Left kidney (tissue), 2 donors: ENCODE data around the gene MGLL. TPM values are rescaled to one million over a fixed set of nuclear protein-coding genes. Genes with fewer than 3 reads are reported as not detected.

Source experiments
- DNase-seq: peaks from one replicate; pipeline ENCODE4 v3.0.0-alpha.2; 2013
- polyA plus RNA-seq: library from polyadenylated mRNA; unstranded; fragments of 120-200 nt; gene quantifications from one replicate; pipeline ENCODE4 v1.2.1, GENCODE V29; 2013; ENCODE audit not compliant: insufficient read length

Gene MGLL
- polyA plus RNA-seq, 1 donor, result 22.6 TPM

DNA sequence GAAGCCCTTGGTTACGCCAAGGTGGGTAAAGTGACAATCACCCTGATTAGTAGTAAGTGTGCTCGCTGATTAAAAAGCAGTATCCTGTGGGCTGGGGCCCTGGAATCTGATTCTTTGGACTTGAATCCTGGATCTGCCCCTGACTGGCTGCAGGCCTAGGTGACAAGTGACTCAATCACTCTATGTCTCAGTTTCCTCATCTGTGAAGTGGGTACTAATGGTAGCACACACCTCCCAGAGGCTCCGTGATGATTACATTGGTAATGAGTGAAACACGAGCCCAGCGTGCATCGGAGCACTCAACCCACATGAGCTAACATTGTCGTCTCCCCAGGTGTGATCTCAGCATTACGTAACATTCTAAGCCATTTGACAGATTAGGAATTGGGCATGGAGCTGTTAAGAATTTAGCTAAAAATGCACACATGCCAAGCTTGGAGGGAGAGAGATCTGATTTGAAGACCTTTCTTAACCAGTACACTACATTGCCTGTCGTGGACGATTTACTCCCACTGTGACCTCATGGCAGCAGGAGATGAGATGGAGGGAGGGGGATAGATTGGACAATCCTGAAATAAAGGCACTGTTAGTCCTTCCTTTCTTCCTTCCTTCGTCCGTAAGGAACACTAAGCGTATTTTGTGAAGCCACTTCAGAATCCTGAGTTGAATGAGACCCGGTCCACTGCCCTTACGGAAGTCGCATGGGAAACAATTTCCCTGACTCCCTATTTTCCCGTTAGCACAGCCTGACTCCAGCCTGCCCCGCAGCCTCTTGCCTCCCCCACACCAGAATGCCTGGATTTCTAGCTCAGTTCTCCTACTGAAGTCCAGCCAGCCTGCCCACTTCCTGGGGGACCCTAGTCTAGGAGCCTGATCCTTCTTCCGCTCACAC, 32.1 kb downstream of the MGLL start:
- no peak for DNase-seq

DNA sequence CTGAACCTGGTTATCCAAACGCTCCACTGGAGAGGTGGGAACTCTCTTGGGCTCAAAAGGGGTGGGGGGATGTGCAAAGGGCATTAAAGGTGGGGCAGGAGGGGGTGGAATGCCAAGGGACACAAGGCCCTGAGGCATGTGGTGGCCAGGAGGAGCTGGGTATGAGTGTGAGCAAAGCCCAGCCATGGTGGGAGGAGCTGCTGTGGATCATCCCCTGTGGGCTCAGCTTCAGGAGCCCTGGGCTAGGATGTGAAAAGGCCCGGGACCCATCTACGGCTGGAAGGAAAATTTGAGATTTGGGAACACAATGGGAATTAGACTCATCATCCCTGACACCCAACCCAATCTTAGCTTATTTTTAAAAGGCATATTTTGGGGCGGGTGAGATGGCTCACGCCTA, 33.3 kb downstream of the MGLL start:
- DNase-seq, result no peak

DNA sequence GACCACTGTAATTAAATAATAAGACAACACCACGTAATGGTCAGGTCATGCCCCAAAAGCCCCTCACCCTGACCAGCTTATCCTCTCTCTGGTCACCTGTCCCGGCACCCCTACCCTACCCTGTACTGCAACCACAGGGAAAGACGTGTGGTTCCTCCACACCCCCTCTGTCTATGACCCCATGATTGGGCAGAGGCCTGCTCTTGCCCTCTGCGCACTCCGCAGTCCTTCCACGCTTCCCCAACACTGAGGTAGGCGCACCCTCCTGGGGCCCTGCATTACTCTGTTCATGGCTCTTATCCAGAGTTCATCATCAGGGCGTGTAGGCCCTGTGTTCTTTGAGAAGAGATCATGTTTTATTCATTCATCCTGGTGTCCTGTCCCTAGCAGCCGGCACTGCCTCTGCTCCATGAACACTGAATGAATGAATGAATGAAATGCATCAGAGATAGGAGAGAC, 33.8 kb downstream of the MGLL start:
- DNase-seq, result no peak

DNA sequence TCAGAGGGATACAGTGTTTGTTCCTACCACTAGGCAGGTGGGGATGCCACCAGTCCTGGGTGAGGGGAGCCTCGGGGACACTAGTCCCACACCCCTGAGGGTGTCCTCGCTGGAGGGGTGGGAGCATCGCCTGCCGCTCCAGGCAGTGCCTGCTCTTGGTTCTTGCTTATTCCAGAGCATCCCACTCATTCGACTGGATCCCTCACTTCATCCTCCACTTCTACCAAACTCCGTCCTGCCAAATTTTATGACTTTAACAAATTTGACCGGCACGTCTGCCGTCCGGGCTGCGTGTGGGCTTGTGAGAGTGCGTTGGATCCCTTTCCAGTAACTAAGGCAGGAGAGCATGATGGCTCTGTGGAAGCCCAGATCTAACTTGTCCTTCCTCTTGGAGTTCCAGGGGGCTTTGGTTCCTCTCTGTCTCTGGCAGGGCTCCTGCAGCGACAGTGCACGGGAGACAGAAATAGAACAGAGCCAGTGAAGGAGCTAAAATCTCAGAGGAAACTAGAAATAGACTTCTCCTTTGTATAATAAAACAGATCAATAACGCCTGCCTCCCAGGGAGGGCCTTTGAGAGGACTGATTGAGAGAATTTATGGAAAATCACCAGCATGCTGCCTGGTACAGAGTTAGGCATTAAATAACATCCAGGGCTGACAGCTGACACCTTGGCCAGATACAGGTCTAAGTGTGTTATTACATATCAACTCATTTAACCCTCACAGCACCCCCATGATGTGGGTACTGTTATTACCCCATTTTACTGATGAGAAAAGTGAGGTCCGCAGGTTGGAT, 34.5 kb downstream of the MGLL start:
- no peak for DNase-seq

DNA sequence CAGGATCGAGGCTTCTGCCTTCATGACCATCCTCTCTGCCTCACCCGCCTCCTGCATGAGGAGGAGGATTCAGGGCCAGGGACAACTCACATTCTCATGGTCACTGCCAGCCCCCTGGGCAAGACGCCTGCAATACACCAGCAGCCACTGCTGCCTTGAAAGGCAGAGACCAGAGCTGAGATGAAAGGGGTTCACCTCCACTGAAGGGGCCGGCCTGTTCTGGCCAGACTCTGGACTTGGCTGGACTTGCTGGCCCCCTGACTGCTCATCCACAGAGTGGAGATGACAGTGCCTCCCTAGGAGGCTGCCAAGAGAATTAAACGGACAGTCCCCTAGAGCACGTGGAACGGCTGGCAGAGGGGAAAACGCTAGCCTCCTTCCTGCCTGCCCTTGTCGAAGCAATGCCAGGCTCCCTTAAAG, 35.2 kb downstream of the MGLL start:
- DNase-seq, result no peak

DNA sequence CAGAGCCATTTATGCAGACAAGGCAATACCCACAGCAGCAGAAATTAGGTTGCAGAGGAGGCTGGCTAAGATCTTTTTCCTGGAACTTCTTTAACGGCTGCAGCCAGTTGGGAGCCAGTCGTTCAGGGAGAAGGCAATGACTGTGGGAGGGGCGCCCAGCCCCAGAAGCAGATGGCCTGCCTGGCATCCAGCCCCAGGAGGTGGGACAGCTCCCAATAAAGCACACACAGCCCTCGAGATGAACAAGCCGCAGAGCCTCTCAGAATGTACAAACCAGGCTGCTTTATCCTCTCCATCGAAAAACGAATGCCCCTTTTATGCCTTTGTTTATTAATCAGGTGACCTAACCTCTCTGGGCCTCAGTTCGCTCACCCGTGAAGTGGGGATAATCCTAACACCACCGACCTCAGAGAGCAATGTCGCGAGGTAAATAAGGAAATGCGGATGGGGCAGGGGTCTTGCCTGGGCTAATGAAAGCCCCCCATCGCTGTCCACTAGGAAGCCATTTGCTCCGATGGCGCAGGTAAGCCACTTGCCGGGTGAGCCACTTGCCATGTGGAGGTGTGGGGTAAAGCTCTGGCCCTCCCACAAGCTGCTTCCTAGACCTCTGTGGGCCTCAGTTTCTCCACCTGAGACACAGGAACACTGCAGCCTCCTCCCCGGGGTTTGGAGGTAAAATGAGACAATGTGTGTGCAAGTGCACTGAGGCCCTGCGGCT, 35.8 kb downstream of the MGLL start:
- DNase-seq, result no peak

DNA sequence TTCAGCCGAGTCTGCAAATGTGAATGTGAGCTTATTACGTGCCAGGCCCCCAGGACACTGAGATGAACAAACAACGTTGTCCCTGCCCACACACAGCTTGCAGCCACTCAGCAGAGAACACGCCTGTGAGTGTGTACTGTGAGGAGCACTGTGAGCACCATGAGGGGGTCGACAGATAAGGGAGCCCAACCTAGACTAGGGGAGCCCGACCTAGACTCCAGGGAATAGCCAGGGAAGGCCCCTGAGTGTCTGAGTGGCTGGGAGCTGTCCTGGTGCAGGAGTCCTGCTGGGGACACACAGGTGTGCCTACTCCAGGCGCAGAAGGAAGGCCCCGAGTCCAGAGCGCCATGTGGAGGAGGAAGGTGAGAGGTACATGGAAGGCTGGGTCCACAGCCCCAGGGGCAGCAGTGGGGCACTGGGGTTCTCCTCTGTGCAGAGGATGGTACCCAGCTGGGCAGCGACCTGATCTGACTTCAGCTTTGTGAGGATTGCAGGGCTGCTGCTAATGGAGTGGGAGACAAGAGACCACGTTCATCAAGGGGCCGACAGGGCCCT, 36.5 kb downstream of the MGLL start:
- no peak for DNase-seq

DNA sequence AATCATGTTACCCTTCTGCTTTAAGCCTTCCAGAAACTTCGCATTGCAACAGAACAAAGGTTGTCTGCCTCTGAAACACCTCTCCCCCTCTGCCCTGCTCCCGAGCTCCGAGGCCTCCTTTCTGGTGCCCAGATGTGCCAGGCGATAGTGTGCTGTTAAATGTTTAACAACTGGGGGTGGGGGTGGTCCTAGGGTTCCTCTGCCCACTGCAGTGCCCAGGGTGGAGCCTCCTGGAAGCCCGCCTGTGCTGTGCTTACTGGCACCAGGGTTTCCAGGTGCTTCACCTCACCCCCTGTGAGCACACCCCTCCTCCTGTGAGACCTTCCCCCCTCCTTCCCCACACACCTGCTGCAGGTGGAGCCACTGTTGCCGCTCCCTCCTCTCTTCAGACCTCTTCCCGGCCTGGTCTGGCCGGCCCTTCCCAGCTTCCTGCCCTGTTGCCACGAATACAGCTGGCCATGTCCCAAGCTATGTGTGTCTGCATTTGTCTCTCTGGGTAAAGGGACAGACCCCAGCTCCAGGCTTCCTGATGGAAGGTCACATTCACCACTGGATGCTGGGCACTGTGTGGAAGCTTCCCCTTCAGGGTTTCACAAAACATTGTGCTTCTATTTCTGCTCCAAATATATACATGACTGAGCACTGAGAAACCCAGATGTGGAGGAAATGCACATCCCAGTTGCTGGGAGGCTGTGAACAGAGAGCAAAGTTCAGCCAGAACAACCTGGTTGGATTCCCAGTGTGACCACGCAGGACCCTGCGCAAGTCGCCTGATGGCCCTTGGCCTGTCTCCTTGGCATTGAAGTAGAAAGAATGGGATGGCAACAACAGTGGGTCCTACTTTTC, 37.2 kb downstream of the MGLL start:
- DNase-seq, result no peak

DNA sequence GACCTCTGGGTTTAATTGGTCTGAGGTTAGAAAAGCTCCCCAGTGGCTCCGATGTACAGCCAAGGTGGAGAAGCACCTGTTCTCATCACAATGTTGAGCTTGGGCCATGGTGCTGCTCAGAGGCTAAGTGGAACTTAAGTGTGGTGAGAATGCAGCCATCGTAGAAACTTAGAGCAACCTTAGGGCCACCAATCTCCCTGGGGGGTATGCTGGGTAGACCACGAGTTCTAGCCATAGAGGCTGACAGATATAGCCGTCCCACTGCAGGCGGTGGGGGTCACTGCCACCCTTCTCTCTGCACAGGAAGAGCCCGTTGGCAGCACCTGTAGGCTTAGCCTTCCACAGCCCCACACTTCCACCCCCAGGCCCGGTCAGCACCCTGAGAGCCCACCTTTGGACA, 38.0 kb downstream of the MGLL start:
- DNase-seq, result no peak

DNA sequence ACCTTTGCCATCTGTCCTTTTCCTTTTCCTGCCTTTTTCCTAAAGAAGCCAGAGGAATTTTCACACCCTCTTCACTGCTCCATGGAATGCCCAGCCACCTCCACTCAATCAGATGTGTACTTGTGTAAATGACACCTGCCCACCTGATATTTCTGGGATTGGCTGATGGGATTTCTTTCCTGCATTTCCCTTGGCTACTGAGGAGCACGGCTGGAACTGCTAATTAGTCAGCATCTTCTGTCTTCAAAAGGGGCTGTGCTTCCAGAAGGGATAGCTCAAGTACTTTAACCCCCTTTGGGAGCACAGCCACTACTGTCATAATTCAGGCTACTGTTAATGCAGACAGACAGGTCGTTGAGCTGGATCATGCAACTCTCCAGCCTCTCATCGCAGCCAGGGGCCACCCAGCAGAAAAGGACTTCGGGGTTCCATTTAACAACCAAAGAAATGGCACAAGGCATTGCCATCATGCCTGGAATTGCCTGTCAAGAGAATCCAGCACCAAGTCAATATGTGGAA, 38.6 kb downstream of the MGLL start:
- no peak for DNase-seq

DNA sequence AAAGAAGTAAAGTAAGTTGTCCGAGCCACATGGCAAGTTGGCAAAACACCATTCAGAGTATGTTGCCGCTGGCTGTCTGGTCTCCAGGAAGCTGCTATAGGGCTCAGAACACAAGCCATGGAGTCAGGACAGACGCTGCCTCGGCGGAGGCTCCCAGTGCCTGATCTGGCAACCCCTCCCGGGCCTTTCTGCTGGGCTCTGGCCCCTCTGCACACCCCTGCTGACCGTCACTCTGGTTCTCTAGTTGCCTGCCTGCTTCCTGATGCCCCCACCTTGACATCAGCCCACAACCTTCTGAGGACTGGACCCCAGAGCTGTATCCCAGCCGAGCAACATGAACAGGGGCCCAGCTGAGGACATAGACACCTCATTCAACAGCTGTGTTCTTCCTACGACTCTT, 39.1 kb downstream of the MGLL start:
- DNase-seq, result no peak

DNA sequence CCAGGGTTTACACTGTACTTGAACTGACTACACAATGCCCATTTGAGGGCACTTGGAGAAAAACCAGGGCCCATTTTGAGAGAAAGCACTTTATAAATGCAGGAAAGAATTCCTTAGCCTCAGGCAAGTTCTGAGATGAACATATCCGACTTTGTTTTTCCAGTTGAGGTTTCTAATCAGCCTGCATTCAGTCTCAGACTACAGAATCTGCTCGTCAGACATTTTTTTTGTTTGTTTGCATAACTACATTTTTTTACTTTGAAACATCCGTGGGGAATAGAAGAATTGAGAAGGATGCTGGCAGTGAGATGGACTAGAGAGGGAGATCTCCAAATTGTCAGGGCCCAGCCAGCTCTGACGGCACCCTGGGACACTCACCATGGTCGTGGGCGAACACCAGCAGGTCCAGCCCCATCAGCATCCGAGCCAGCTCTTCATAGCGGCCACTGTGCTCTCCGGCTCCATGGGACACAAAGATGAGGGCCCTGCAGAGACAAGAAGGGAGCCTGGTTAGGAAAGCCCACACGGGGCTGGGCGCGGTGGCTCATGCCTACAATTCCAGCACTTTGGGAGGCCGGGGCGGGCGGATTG, 40.8 kb downstream of the MGLL start:
- DNase-seq, result no peak

DNA sequence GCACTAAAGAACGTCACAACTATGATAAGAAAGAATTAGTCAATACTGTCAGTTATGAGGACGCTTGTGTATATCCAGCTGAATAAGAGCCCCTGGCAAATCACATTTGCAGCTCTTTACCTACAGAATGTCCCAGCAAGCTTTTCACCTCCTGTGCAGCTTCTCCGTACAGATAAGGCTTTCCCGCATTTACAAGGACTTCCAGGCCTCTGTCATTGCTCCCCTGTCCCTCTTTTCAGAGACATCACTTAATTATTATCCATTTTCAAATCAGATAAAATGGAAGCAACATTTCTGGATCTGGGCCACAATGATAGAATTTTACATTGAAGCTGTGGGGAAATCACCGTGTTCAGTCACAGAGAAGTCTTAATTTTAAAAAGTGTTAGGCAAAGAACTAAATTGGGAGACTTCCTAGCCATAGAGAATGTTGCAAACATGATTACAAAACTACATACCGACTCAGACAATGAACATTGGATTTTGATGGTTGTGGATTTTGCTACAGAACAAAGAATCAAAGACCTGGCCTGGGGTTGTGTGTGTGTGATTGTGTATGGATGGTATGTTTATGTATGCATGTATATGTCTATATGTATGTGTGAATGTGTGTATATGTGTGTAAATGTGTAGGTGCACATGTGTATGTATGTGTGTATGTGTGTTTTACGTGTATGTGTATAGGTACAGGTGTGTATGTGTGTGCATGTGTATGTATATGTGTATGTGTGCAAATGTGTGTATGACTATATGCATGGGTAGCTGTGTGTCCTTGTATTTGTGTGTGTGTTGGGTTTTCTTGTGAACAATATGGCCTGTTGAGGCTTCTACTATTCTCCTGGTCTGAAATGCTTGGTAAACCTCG, 41.5 kb downstream of the MGLL start:
- no peak for DNase-seq

DNA sequence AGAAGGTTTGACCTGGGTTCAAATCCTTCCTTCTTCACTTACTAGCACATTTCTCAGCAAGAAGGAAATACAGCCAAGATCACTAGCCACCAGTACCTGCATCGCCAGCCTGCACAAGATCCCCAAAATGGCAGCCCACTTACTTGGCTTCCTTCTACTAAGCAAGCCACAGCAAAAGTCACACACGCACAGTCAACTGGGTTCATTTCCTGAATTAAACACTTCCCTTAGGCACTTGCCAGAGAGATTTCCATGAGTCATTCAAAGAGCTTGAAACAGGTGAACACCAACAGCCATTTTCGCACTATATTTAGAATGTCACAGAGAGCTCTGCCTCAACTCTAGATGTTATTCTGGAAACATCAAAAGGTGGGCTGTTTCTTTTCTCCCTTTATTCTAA, 42.6 kb downstream of the MGLL start:
- no peak for DNase-seq

DNA sequence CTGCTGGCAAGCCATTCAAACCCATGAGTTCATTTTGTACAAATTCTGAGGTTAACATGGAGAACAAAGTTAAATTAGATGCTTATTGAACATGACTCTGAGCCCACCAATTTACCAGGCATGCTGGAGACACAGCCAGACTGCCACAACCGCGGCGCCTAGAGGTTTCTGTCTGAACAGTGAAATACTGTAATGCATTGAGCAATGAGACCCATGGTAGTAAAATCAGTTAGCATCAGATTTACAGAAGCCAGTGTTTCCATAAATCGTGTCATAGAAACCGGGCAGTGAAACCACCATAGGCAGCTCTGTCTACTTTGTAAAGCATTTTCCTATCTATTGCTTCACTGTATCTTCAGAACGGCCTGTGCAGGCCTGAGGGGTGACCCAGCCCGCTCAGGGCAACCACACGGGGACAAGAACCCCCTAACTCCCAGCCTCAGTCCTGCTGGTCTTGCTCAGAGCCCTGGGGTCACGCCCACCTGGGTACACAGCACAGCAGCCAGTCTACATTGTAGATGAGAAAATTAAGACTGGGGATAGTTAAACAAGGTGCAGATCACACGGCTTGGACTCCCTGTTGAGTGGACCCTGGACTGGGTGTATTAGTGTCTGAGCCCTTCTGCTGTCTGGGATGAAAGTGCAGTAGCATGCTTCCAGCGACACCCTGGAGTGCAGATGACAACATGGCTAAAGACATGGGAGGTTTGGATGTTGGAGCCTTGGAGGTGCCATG, 44.2 kb downstream of the MGLL start:
- DNase-seq, result no peak

DNA sequence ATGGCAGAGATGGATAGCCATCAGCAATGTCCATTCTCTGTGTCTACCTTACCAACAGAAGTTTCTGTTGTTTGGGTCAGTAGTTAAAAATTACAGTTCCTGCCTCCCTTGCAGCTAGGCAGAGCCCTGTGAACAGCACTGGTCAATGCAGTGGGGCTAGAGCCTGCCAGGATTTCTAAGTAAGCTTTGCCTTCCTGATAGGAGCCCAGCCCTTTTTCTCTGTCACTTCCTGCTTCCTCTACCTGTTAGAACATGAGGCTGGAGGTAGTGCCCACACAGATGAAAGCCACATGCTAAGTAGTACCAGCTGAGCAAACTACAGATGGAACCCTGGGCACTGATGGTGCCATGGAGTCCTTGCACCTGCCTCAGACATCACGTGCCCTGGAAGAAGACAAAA, 45.0 kb downstream of the MGLL start:
- no peak for DNase-seq

DNA sequence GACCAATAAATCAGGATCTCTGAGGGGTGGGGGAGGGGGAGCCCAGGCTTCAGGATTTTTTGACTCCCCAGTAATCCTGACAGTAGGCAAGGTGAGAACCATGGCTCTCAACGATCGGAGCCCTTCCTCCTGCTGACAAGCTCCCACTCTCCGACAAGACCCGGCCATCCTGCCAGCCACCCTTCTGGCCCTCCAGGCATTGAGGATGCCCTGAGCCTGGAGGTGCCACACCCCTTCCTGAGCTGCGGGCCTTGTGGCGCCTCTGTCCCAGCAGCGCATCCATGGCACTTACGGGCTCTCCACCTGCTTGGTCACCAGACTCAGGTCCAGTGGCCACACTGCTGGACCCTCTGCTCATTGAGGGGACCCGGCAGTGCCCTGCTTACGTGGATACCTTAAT, 46.0 kb downstream of the MGLL start:
- DNase-seq, result no peak

DNA sequence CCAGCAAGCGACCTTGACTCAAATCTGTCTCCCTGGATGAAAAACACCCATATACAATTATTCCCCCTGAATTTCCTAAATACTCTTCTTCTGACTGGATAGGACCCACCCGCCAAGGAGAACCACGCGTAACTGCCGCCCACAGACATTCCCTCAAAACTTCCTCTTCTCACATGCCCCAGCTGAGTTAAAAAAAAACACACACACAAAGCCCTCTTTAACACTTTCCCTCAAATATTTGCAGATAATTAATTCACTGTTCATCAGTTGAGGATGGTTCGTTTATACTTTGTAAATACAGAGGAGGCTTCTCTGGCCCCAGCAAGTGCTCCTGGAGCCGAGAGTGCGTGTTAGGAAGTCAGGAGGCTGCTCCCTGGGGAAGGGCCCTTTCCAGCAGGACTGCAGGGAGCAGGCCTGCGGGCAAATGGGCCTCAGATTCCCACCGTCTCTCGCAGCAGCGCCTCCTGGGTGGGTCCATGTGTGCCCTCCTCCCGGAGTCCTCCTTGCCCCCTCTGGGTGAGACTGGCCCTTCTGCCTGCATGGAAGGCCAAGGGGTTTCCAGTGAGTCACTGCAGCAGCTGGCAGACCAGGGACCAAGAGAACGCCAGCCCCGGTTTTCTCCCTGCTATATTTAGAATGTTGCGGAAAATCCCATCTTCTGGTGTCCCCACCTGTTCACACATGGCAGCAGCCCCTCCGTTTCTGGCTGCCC, 46.8 kb downstream of the MGLL start:
- no peak for DNase-seq
